ENCODE data around the gene IGF1R.

- no peak for TF ChIP-seq CTCF (IDR thresholded peaks at IDR 0.05)
- TF ChIP-seq EP300 (IDR thresholded peaks at IDR 0.05): no peak
Measured at GRCh38 chr15:98933406-98933805, 285.1 kb downstream of the IGF1R start.

Data from suprapubic skin (tissue), 3 donors.